ENCODE results near the gene NFIA.

Gene NFIA

DNA sequence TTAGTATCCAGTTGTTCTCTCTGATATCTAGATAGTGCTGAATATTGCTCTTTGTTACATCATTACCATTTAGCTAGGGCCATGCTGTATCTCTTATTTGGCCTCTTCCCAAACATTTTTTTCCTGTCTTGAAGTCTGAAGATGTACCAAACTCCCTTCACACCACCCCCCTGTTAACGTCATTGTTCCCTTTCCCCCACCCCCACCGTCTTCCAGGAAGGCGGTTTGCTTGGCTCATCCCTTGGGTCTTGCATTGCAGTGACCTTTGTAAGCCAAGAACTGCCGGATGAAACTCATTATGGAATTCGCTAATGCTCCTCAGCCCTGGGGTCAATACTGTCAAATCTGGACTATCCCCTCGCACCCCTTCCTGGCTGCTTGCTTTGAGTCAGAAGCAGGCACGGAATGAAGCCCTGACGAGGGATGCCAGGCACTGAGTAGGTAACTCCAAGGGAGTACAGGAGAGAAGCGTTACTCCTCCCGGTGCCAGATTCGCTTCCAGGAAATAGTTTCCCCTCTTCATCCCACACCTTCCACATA lies 359.4 kb downstream of the NFIA start:
- no peak for TF ChIP-seq TCF12 (IDR thresholded peaks at IDR 0.05; ENCODE audit: low read depth)
- TF ChIP-seq ZBTB7A (IDR thresholded peaks at IDR 0.05; ENCODE audit: low read depth) = no peak
- TF ChIP-seq, protein P1, sequence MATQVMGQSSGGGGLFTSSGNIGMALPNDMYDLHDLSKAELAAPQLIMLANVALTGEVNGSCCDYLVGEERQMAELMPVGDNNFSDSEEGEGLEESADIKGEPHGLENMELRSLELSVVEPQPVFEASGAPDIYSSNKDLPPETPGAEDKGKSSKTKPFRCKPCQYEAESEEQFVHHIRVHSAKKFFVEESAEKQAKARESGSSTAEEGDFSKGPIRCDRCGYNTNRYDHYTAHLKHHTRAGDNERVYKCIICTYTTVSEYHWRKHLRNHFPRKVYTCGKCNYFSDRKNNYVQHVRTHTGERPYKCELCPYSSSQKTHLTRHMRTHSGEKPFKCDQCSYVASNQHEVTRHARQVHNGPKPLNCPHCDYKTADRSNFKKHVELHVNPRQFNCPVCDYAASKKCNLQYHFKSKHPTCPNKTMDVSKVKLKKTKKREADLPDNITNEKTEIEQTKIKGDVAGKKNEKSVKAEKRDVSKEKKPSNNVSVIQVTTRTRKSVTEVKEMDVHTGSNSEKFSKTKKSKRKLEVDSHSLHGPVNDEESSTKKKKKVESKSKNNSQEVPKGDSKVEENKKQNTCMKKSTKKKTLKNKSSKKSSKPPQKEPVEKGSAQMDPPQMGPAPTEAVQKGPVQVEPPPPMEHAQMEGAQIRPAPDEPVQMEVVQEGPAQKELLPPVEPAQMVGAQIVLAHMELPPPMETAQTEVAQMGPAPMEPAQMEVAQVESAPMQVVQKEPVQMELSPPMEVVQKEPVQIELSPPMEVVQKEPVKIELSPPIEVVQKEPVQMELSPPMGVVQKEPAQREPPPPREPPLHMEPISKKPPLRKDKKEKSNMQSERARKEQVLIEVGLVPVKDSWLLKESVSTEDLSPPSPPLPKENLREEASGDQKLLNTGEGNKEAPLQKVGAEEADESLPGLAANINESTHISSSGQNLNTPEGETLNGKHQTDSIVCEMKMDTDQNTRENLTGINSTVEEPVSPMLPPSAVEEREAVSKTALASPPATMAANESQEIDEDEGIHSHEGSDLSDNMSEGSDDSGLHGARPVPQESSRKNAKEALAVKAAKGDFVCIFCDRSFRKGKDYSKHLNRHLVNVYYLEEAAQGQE (IDR thresholded peaks at IDR 0.05; ENCODE audit: low read depth) = no peak
- TF ChIP-seq, protein P2, sequence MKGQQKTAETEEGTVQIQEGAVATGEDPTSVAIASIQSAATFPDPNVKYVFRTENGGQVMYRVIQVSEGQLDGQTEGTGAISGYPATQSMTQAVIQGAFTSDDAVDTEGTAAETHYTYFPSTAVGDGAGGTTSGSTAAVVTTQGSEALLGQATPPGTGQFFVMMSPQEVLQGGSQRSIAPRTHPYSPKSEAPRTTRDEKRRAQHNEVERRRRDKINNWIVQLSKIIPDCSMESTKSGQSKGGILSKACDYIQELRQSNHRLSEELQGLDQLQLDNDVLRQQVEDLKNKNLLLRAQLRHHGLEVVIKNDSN (IDR thresholded peaks at IDR 0.05) = no peak
- TF ChIP-seq RAD21 (IDR thresholded peaks at IDR 0.05; ENCODE audit: low read depth) = no peak
- no peak for TF ChIP-seq YY1 (IDR thresholded peaks at IDR 0.05; ENCODE audit: low read depth)
- no peak for TF ChIP-seq EGR1 (IDR thresholded peaks at IDR 0.05)
- TF ChIP-seq TAF1 (IDR thresholded peaks at IDR 0.05; ENCODE audit: low read depth) = no peak
- TF ChIP-seq TEAD4 (IDR thresholded peaks at IDR 0.05) = no peak
- TF ChIP-seq CREB1 (IDR thresholded peaks at IDR 0.05; ENCODE audit: low read depth) = no peak
- TF ChIP-seq, protein P3, sequence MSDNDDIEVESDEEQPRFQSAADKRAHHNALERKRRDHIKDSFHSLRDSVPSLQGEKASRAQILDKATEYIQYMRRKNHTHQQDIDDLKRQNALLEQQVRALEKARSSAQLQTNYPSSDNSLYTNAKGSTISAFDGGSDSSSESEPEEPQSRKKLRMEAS (IDR thresholded peaks at IDR 0.05) = no peak
- TF ChIP-seq NFIC (IDR thresholded peaks at IDR 0.05) = no peak
- no peak for TF ChIP-seq CEBPB (IDR thresholded peaks at IDR 0.05)

DNA sequence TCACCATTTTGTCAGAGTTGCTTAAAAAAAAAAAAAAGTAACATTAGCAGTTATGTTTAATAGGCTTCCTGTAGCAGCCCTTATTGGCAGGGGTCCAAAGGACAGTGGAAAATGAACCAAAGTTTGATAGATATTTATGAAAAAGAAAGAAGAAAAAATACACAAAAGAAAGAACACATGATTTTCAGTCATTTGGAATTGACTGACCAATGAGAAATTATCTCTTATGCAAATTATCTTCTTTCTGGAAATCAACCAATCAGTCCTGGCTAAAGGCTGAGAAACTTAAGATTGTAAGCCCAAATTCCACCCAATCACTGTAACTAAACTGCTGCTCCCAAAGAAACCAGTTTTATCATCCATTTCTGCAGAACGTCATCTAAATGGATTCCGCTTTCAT lies 360.2 kb downstream of the NFIA start:
- peak; percentile 24; the same call in 1 of the 2 replicates for TF ChIP-seq NFIC (IDR thresholded peaks at IDR 0.05)
- no peak for TF ChIP-seq FOXM1 (IDR thresholded peaks at IDR 0.05; ENCODE audit: borderline replicate concordance, low read depth)

DNA sequence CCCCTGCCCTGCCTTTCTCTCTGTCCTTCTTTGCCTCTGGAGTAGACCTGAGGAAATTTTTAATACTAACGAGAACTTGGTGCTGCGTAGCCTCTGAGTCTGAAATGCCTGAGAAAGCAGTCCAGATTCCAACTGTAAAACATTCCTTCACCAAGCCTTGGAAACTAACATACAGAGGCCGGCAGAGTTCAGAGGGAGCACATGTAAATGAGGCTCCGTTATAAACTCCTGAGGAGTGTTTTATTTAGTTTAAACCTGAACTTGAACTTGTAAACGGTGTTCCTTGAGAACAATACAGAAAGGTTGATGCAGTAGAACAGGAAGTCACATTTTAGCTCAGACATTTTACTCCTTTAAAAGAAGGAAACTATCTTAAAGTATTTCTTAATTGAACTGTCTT lies 361.9 kb downstream of the NFIA start:
- TF ChIP-seq EGR1 (IDR thresholded peaks at IDR 0.05) = no peak
- TF ChIP-seq RAD21 (IDR thresholded peaks at IDR 0.05; ENCODE audit: low read depth) = no peak
- TF ChIP-seq NFIC (IDR thresholded peaks at IDR 0.05) = no peak
- TF ChIP-seq TAF1 (IDR thresholded peaks at IDR 0.05; ENCODE audit: low read depth) = no peak
- no peak for TF ChIP-seq TEAD4 (IDR thresholded peaks at IDR 0.05)
- TF ChIP-seq ZBTB7A (IDR thresholded peaks at IDR 0.05; ENCODE audit: low read depth) = no peak
- no peak for TF ChIP-seq FOXM1 (IDR thresholded peaks at IDR 0.05; ENCODE audit: borderline replicate concordance, low read depth)
- no peak for TF ChIP-seq YY1 (IDR thresholded peaks at IDR 0.05; ENCODE audit: low read depth)
- no peak for TF ChIP-seq CREB1 (IDR thresholded peaks at IDR 0.05; ENCODE audit: low read depth)
- no peak for TF ChIP-seq EP300 (IDR thresholded peaks at IDR 0.05; ENCODE audit: borderline replicate concordance)
- TF ChIP-seq, protein P1 (IDR thresholded peaks at IDR 0.05; ENCODE audit: low read depth) = no peak
- TF ChIP-seq, protein P3 (IDR thresholded peaks at IDR 0.05) = no peak
- no peak for TF ChIP-seq CEBPB (IDR thresholded peaks at IDR 0.05)
- no peak for TF ChIP-seq TCF12 (IDR thresholded peaks at IDR 0.05; ENCODE audit: low read depth)
- TF ChIP-seq, protein P2 (IDR thresholded peaks at IDR 0.05) = no peak

DNA sequence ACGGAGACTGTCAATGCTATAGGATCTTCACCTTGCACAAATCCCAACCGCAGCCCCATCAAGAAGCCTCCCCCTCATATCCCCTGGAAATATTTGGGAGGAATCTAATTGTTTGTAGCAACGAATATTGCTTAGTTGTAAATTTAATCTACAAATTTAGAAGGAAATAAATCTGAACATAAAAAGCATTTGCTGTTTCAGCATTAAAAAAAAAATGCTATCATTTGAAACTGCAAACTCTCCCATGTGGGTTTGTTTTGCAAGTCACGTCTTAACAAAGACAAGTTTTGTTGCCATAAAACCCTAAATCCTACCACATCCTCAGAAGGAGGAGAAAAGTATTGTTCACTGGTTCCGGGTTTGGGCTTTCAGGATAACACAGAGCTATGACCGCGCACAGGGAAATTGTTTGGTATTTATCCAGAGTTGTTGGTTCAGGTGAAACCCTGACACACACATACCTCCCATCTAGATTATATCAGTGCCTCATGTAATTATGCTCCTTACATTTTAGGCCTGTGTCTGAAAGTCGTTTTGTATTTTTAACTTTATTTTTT lies 363.0 kb downstream of the NFIA start:
- TF ChIP-seq EP300 (IDR thresholded peaks at IDR 0.05; ENCODE audit: borderline replicate concordance) = no peak
- TF ChIP-seq, protein P1 (IDR thresholded peaks at IDR 0.05; ENCODE audit: low read depth) = no peak
- TF ChIP-seq RAD21 (IDR thresholded peaks at IDR 0.05; ENCODE audit: low read depth) = no peak
- no peak for TF ChIP-seq TEAD4 (IDR thresholded peaks at IDR 0.05)
- TF ChIP-seq CEBPB (IDR thresholded peaks at IDR 0.05) = no peak
- TF ChIP-seq, protein P2 (IDR thresholded peaks at IDR 0.05) = no peak
- no peak for TF ChIP-seq TCF12 (IDR thresholded peaks at IDR 0.05; ENCODE audit: low read depth)
- TF ChIP-seq EGR1 (IDR thresholded peaks at IDR 0.05) = no peak
- no peak for TF ChIP-seq TAF1 (IDR thresholded peaks at IDR 0.05; ENCODE audit: low read depth)
- TF ChIP-seq CREB1 (IDR thresholded peaks at IDR 0.05; ENCODE audit: low read depth) = no peak
- no peak for TF ChIP-seq YY1 (IDR thresholded peaks at IDR 0.05; ENCODE audit: low read depth)
- TF ChIP-seq, protein P3 (IDR thresholded peaks at IDR 0.05) = no peak

Data from Ishikawa (cell line).